HG03378 (cell line): ENCODE results near the gene WDFY4.

Experiments
- ATAC-seq: cut with Tn5 transposase; IDR thresholded peaks from one replicate; pipeline ENCODE4 v1.9.1; 2021; ENCODE audit warnings: mild to moderate bottlenecking, moderate library complexity; ENCODE audit not compliant: unreplicated experiment

Gene WDFY4

GRCh38 chr10:48807791-48808470 is 123.3 kb downstream of the WDFY4 start:
- no peak for ATAC-seq

- ATAC-seq: no peak
Observed at GRCh38 chr10:48809261-48809660, 124.6 kb downstream of the WDFY4 start.

DNA sequence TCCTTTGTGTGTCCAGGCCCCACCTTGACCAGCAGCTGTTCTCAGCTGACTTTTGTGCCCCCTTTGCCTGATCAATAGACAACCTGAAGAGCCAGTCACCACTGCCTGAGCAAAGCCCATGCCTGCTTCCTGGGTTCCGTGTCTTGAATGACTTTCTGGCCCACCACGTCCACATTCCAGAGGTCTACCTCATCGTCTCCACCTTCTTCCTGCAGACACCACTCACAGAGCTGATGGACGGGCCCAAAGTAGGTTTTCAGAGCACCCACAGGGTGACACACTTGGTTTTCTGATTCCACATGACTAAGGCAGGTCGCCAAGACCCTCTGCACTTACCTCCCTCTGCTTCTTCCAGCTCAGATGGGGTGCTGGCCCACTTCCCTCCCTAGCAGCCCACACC is 126.8 kb downstream of the WDFY4 start:
- ATAC-seq: no peak

GRCh38 chr10:48811917-48812316 is 127.2 kb downstream of the WDFY4 start:
- no peak for ATAC-seq

GRCh38 chr10:48813291-48813690 is 128.6 kb downstream of the WDFY4 start:
- ATAC-seq: no peak

DNA sequence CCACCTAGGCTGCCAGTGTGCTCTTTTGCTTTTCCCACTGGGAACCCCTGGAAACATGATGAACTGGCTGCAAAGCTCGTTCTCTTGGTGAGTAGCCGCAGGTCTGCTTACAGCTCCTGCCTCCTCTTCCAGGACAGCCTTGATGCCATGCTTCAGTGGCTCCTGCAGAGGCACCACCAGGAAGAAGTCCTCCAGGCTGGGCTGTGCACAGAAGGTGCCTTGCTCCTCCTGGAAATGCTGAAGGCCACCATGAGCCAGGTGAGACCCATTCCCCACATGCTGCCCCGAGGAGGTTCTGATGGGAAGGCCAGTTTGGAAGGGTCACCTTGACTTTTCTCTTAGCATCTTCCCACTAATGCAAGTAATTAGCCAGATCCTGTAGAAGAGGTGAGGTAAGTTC is 129.2 kb downstream of the WDFY4 start:
- no peak for ATAC-seq

- no peak for ATAC-seq
Observed at GRCh38 chr10:48814933-48815332, 130.3 kb downstream of the WDFY4 start.

DNA sequence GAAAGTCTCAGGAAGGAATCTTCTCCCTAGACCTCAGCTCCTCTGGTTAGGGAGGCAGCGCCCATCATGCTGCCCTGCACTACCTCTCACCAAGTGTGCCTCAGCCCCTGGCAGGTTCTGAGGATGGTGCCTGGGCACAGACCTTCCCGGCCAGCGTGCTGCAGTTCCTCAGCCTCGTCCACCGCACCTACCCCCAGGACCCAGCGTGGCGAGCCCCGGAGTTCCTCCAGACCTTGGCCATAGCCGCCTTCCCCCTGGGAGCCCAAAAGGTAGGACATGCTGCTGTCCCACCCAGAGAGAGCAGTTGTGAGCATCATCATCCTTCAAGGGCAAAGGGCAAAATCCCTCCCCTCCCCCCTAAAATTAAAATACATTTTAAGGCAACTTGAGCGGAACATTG is 132.5 kb downstream of the WDFY4 start:
- ATAC-seq: no peak

- ATAC-seq: no peak
Observed at GRCh38 chr10:48818081-48818480, 133.4 kb downstream of the WDFY4 start.

DNA sequence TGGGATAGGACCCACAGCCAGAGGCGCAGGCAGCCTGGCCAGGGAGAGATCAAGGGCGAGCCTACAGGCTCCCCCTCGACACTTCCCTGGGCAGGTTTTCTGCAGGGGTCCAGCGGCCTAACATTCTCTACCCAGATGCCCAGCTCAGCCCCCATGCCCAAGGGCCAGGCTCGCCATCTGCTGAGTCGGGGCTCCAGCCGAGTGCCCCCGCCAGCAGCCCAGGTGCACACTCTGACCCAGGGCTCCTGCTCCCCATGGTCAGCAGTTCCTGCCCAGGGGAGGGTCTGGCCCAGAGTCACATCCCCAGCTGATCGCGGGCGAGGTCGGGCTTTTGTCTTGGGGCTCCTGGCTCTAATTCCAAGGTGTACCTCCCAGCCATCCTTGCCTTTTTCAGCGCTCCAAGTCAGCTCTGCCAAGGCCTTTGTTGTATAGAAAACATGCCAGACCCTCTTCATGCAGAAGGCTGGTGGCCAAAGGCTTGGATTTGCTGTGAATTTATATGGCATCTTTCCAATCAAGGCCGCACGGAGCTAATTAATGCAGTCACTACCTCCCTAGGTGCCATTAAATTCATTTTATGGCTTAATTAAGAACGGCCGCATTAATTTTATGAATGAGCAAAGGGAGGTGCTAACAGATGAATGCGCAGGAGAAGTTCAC is 134.3 kb downstream of the WDFY4 start:
- ATAC-seq: no peak

DNA sequence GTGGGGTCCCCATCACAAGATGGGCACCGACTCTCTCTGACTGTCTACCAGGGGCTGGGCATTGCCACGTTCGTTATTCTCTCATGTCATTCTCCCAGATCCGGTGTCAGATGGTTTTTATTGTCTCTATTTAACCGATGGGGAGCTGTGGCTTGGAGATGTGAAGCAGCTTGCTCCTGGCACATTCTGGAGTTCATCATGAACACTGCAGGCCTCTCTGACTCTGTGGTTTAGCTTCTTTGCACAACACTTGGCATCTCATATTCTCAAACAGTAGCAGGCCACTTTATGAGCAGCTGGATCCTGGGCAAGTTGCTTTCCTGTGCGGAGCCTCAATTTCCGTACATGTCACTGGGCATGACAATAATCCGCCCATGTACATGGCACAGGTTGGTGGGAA is 135.1 kb downstream of the WDFY4 start:
- no peak for ATAC-seq

DNA sequence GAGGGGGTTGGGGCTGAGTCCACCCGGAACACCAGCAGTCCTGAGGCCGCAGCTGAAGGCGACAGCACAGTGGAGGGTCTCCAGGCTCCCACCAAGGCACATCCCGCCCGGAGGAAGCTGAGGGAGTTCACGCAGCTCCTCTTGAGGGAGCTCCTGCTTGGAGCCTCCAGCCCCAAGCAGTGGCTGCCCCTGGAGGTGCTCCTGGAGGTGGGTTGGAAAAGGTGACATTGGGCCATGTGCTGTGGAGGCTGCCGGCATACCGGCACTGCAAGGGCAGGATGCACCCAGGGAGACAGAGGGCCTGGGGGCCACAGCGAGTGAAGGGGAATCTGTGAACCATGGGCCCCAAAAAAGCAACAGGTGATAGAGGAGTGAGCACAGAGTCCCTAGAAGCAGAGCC is 135.6 kb downstream of the WDFY4 start:
- ATAC-seq: no peak

- ATAC-seq: no peak
Observed at GRCh38 chr10:48820699-48821098, 136.0 kb downstream of the WDFY4 start.

- ATAC-seq: no peak
Observed at GRCh38 chr10:48821111-48821510, 136.4 kb downstream of the WDFY4 start.

DNA sequence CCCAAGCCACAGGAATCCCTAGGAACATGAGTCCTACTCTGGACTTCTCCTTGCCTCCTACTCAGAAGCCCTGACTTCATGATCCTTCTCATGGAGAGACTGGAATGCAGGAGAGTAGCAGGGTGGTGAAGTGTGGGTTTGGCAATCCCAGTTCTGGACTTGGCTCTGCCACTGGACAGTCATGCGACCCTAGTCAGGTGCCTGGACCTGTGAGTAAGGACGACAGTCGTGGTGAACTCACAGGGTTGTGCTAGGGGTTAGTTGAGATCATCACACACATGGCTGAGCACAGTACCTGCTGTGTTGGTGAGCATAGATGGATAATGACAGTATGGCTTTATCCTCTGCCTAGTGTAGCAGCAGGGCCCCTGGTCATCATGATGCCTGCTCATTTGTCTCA is 137.0 kb downstream of the WDFY4 start:
- no peak for ATAC-seq

DNA sequence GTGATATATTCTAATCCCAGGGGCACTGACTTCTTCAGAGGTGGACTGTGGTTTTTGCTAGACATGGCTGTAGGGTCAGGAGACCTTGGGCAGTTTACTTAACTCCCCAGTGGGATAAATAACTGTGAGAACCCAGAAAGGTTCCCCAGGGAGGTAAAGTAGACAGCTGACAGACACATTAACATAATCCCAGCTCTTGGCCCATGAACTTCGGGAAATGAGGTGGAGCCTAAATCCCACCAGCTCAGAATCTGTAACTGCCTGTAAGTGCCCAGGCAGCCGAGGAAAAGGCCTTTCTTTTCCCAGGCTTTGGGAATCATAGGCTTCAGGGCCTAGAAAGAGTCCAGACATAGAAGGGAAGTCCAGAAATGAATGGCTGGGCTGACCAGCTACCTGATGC is 149.0 kb downstream of the WDFY4 start:
- ATAC-seq: no peak

DNA sequence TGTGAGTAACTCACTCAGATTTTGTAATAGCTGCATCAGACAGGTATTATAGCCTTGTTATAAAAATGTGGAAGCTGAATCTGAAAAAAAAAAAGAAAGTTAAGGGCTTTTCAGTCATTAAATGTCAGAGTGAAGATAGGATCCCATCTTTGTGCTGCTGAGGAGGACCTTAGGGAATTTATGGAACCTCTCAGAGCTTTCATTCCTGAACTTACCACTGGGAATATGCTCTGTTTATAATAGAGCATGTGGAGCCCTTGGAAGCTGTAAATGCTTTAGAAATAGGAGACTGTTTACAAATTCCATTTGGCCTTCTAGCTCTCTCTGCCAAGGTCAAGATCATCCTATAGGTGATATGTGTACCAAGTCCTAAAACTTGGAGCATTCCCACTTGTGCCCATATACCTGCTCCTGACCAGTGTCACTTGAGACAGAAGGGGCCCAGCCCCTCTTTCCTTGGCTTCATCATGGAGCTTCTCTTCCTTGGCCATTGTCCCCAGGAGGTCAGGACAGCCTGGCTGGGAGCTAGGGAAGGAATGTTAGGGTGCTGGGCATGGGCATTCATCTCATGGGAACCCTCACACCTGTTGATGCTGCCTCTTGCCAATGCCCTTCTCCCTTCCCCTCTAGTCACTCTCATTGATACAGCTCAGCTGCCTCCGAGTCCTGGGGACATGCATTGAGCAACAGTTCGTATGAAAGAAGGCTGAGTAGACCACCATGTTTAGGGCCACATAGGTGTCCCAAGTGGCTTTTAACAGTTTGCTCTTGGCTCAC is 149.7 kb downstream of the WDFY4 start:
- ATAC-seq: no peak

GRCh38 chr10:48835781-48836180 is 151.1 kb downstream of the WDFY4 start:
- no peak for ATAC-seq

GRCh38 chr10:48836605-48837004 is 151.9 kb downstream of the WDFY4 start:
- no peak for ATAC-seq

DNA sequence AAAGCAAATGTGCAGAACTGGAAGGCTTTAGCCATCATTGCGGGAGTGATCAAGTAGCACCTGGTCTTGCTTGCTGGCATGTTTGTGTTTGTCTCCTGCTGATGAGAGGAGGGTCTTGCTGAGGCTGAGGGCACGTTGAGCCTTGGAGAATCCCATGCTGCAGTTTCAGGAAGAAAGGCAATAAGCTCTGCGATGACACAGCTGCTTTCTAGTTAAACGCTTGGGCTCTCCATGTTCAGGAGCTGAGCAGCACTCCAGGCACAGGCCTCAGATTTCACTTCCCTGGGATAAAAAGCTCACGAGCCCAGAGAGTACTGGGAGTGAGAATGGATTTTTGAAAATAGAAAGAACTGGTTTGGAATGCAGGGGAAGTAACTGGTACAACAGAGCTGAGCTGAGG is 154.2 kb downstream of the WDFY4 start:
- no peak for ATAC-seq

GRCh38 chr10:48839809-48840679 is 155.4 kb downstream of the WDFY4 start:
- ATAC-seq: no peak
